ENCODE data around the gene RNF146.

Gene RNF146

GRCh38 chr6:127332383-127332961, 65.8 kb downstream of the RNF146 start:
- Histone ChIP-seq H2AFZ (ENCODE audit: low read length) (no peak overlapping the region), H3K79me2 (ENCODE audit: low read length) (peaks cover 35% of the 10 kb centered on the region), H3K4me2 (ENCODE audit: low read depth, low read length) (no peak overlapping the region), H3K36me3 (replicated peaks; ENCODE audit: insufficient read depth, low read length) (no peaks in the 10 kb centered on the region), H3K27me3 (replicated peaks; ENCODE audit: insufficient read depth, low read length) (no peaks in the 10 kb centered on the region), H3K27ac (ENCODE audit: low read length) (no peak overlapping the region), H4K20me1 (ENCODE audit: insufficient read depth, low read length) (no peaks in the 10 kb centered on the region), H3K9ac (ENCODE audit: low read length) (no peak overlapping the region), H3F3A (ENCODE audit: insufficient read depth, low read length) (no peaks in the 10 kb centered on the region), H3K9me3 (replicated peaks; ENCODE audit: insufficient read depth, low read length) (no peaks in the 10 kb centered on the region), H3K9me2 (replicated peaks; ENCODE audit: insufficient read depth, low read length) (no peaks in the 10 kb centered on the region), H3K4me3 (ENCODE audit: low read length) (no peak overlapping the region), H3K4me1 (ENCODE audit: low read length) (peaks cover 8% of the 10 kb centered on the region; the same call in 1 of the 2 replicates)
- TF ChIP-seq CTCF (IDR thresholded peaks at IDR 0.05; ENCODE audit: low read length): no peak
- no peak for TF ChIP-seq EZH2phosphoT487 (IDR thresholded peaks at IDR 0.05; ENCODE audit: low read length)
- TF ChIP-seq EZH2 (optimal IDR thresholded peaks at IDR 0.05; ENCODE audit: low read depth, low read length): no peak
- no peak for DNase-seq
